HL-60 (cell line): ENCODE results near the gene TAP2.

Experiments
- DNase-seq, 2 experiments: peaks; one replicate each; pipeline ENCODE4 v3.0.0-alpha.2; 2010 to 2020; ENCODE audit warnings: low read depth in 1 of 2, low spot score in 1 of 2
- H3K27ac ChIP-seq: fragments of 250-450 bp; sonication (Bioruptor Pico); replicated peaks from 2 replicates; pipeline ENCODE4 v1.5.1; 2020; ENCODE audit warnings: mild to moderate bottlenecking, moderate library complexity
- H3K27me3 ChIP-seq: fragments of 250-450 bp; sonication (Bioruptor Pico); 2 replicates; pipeline ENCODE4 v1.5.1; 2021; ENCODE audit warnings: mild to moderate bottlenecking, moderate library complexity; ENCODE audit not compliant: insufficient read depth, poor library complexity, severe bottlenecking
- H3K4me3 ChIP-seq: replicated peaks from 2 replicates; pipeline ENCODE4 v1.5.1; 2011; ENCODE audit warnings: mild to moderate bottlenecking, control low read depth, low read length; ENCODE audit not compliant: insufficient read depth
- CTCF ChIP-seq: IDR thresholded peaks from one replicate; pipeline ENCODE4 v1.5.1; 2011; ENCODE audit warnings: low read length, control low read depth, inconsistent platforms; ENCODE audit not compliant: insufficient read depth
- GABPA ChIP-seq: IDR thresholded peaks from 2 replicates; pipeline ENCODE4 v1.6.1; 2012; ENCODE audit warnings: low read depth
- POLR2AphosphoS5 ChIP-seq: IDR thresholded peaks from 2 replicates; pipeline ENCODE4 v1.6.1; 2012; ENCODE audit warnings: low read depth
- REST ChIP-seq: IDR thresholded peaks from 2 replicates; pipeline ENCODE4 v1.6.1; 2012; ENCODE audit warnings: low read depth; ENCODE audit not compliant: insufficient replicate concordance
- SPI1 ChIP-seq: IDR thresholded peaks from 2 replicates; pipeline ENCODE4 v1.6.1; 2012; ENCODE audit warnings: low read depth, mild to moderate bottlenecking, borderline replicate concordance
- long read RNA-seq: library from polyadenylated mRNA; unstranded; transcript quantifications from one replicate; pipeline ENCODE4 v2.0.0, GENCODE V29; 2020

Gene TAP2
- long read RNA-seq, full-length matches to known transcripts = 29 of 61 reads
- long read RNA-seq, partial matches to known transcripts = 23 of 61 reads
- long read RNA-seq, other reads (novel, unspliced or antisense) = 9 of 61 reads

- Histone ChIP-seq H3K27me3 (no peaks in the 10 kb centered on the region), H3K27ac (peak within 1 kb of the TSS; percentile 73), H3K4me3 (peak within 1 kb of the TSS; percentile 81)
- TF ChIP-seq CTCF = peak; percentile 49
- peak; percentile 23 for TF ChIP-seq REST
- TF ChIP-seq SPI1 = no peak; the same call in 1 of the 2 replicates
- TF ChIP-seq GABPA = no peak
- TF ChIP-seq POLR2AphosphoS5 = peak; percentile 48; the same call in 1 of the 2 replicates
- peak; percentile 83 to 95 for DNase-seq
These were observed at the start of gene TAP2 for GRCh38 chr6:32838114-32838958. Gene TAP2 (minus strand): TSS chr6:32838739. CDS start chr6:32838233, 506 bp downstream.

- TF ChIP-seq CTCF = no peak
- no peak for TF ChIP-seq SPI1
- no peak for TF ChIP-seq POLR2AphosphoS5
- TF ChIP-seq GABPA = no peak
- no peak for TF ChIP-seq REST
- Histone ChIP-seq H3K27ac (no peak overlapping the region), H3K4me3 (no peak overlapping the region), H3K27me3 (no peaks in the 10 kb centered on the region)
- DNase-seq = no peak
These were observed 49.1 kb upstream of the TAP2 start for GRCh38 chr6:32887616-32888015.

- Histone ChIP-seq H3K27me3 (no peaks in the 10 kb centered on the region), H3K4me3 (no peak overlapping the region), H3K27ac (no peak overlapping the region)
- DNase-seq = no peak
- no peak for TF ChIP-seq GABPA
- TF ChIP-seq CTCF = no peak
- TF ChIP-seq POLR2AphosphoS5 = no peak
- no peak for TF ChIP-seq SPI1
- no peak for TF ChIP-seq REST
These were observed 48.3 kb upstream of the TAP2 start for GRCh38 chr6:32886681-32887383.
